Activated naive CD8-positive, alpha-beta T cell (primary cell): ENCODE data around the gene ABHD17C.
A peak's percentile ranks its signal among the peaks of the same experiment; 100 is the strongest.

ENCODE experiments used
- H3K27ac Mint-ChIP-seq: one replicate; pipeline ENCODE4 v1.8.0; 2021; ENCODE audit warnings: mixed read lengths
- H3K27me3 Mint-ChIP-seq: one replicate; pipeline ENCODE4 v1.8.0; 2021; ENCODE audit warnings: mixed read lengths
- H3K36me3 Mint-ChIP-seq: one replicate; pipeline ENCODE4 v1.8.0; 2021; ENCODE audit warnings: mixed read lengths
- H3K4me1 Mint-ChIP-seq: one replicate; pipeline ENCODE4 v1.8.0; 2021; ENCODE audit warnings: low read depth, mixed read lengths
- H3K4me3 Mint-ChIP-seq: one replicate; pipeline ENCODE4 v1.8.0; 2021; ENCODE audit warnings: mild to moderate bottlenecking, mixed read lengths
- H3K9me3 Mint-ChIP-seq: one replicate; pipeline ENCODE4 v1.8.0; 2021; ENCODE audit warnings: low read depth, mixed read lengths

Gene ABHD17C

GRCh38 chr15:80790236-80790635 lies 95.1 kb downstream of the ABHD17C start:
- Mint-ChIP-seq H3K27ac (no peak overlapping the region), H3K36me3 (no peaks in the 10 kb centered on the region), H3K9me3 (no peaks in the 10 kb centered on the region), H3K4me1 (no peaks in the 10 kb centered on the region), H3K27me3 (peaks cover 2% of the 10 kb centered on the region), H3K4me3 (no peak overlapping the region)

- Mint-ChIP-seq H3K27ac (no peak overlapping the region), H3K36me3 (no peaks in the 10 kb centered on the region), H3K4me1 (no peaks in the 10 kb centered on the region), H3K9me3 (no peaks in the 10 kb centered on the region), H3K4me3 (no peak overlapping the region), H3K27me3 (peaks cover 2% of the 10 kb centered on the region)
Observed at GRCh38 chr15:80791004-80791403, 95.9 kb downstream of the ABHD17C start.

GRCh38 chr15:80796407-80796806 lies 101.3 kb downstream of the ABHD17C start:
- Mint-ChIP-seq H3K4me3 (no peak overlapping the region), H3K27ac (no peak overlapping the region), H3K27me3 (peaks cover 3% of the 10 kb centered on the region), H3K4me1 (no peaks in the 10 kb centered on the region), H3K36me3 (no peaks in the 10 kb centered on the region), H3K9me3 (no peaks in the 10 kb centered on the region)

GRCh38 chr15:80798911-80799310 lies 103.8 kb downstream of the ABHD17C start:
- no peak overlapping the region for H3K4me3 Mint-ChIP-seq

GRCh38 chr15:80800067-80800466 lies 105.0 kb downstream of the ABHD17C start:
- Mint-ChIP-seq H3K36me3 (no peaks in the 10 kb centered on the region), H3K4me3 (no peak overlapping the region), H3K4me1 (peaks cover 21% of the 10 kb centered on the region), H3K9me3 (no peaks in the 10 kb centered on the region), H3K27me3 (peaks cover 2% of the 10 kb centered on the region), H3K27ac (no peak overlapping the region)

More at GRCh38 chr15:80798911-80799310, 103.8 kb downstream of the ABHD17C start:
- Mint-ChIP-seq H3K27ac (no peak overlapping the region), H3K4me1 (peaks cover 9% of the 10 kb centered on the region), H3K36me3 (no peaks in the 10 kb centered on the region), H3K9me3 (no peaks in the 10 kb centered on the region), H3K27me3 (peaks cover 2% of the 10 kb centered on the region)

GRCh38 chr15:80801891-80802680 lies 107.0 kb downstream of the ABHD17C start:
- Mint-ChIP-seq H3K4me1 (peaks cover 34% of the 10 kb centered on the region), H3K27me3 (peaks cover 2% of the 10 kb centered on the region), H3K27ac (no peak overlapping the region), H3K36me3 (no peaks in the 10 kb centered on the region), H3K4me3 (no peak overlapping the region), H3K9me3 (no peaks in the 10 kb centered on the region)

- peak overlapping the region; percentile 3 for H3K4me3 Mint-ChIP-seq
- no peaks in the 10 kb centered on the region for H3K9me3 Mint-ChIP-seq
- peaks cover 40% of the 10 kb centered on the region for H3K4me1 Mint-ChIP-seq
- peaks cover 2% of the 10 kb centered on the region for H3K27me3 Mint-ChIP-seq
- no peaks in the 10 kb centered on the region for H3K36me3 Mint-ChIP-seq
- H3K27ac Mint-ChIP-seq, result peak overlapping the region; percentile 91
Observed at GRCh38 chr15:80803580-80804525, 108.7 kb downstream of the ABHD17C start.

- H3K4me1 Mint-ChIP-seq, result peaks cover 41% of the 10 kb centered on the region
Observed at GRCh38 chr15:80804970-80805495, 109.9 kb downstream of the ABHD17C start.

More at GRCh38 chr15:80804970-80805495, 109.9 kb downstream of the ABHD17C start:
- peak overlapping the region; percentile 91 for H3K27ac Mint-ChIP-seq
- no peaks in the 10 kb centered on the region for H3K9me3 Mint-ChIP-seq
- peak overlapping the region; percentile 40 for H3K4me3 Mint-ChIP-seq
- no peaks in the 10 kb centered on the region for H3K27me3 Mint-ChIP-seq
- H3K36me3 Mint-ChIP-seq, result no peaks in the 10 kb centered on the region
